ENCODE measurements around the gene FBP2.

FBP2 gene

DNA sequence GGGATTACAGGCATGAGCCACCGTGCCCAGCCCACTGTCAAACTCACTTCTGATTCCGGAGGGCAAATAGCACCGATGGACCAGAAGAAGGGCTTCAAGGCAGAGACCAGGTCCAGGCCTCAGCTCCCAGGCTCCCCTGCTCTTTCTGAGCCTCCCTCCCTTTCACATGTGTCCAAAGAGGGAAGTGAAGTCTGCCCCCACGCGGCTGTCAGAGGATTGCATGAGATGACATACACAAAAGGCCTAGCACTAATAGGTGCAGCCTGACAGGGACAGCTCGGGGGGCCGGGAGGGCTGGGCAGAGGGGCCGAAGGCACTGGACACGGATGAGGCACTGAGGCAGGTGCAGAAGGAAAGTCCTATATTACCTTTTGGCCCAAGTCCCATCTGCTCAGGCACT is 29.6 kb upstream of the FBP2 start:
- Histone ChIP-seq H3K9ac (no peak overlapping the region), H2AFZ (no peak overlapping the region), H3K27me3 (ENCODE audit: control insufficient read depth, insufficient read depth, low read length) (no peaks in the 10 kb centered on the region), H3K4me2 (ENCODE audit: low read length) (no peak overlapping the region), H3K9me3 (ENCODE audit: control insufficient read depth, low read length) (no peaks in the 10 kb centered on the region), H3K4me1 (peaks cover 8% of the 10 kb centered on the region), H3K27ac (peak overlapping the region; percentile 66), H3K36me3 (ENCODE audit: control insufficient read depth, insufficient read depth, low read length) (no peaks in the 10 kb centered on the region), H3K79me2 (no peaks in the 10 kb centered on the region), H3K4me3 (ENCODE audit: low read depth, low read length) (no peak overlapping the region)
- TF ChIP-seq, protein P1, sequence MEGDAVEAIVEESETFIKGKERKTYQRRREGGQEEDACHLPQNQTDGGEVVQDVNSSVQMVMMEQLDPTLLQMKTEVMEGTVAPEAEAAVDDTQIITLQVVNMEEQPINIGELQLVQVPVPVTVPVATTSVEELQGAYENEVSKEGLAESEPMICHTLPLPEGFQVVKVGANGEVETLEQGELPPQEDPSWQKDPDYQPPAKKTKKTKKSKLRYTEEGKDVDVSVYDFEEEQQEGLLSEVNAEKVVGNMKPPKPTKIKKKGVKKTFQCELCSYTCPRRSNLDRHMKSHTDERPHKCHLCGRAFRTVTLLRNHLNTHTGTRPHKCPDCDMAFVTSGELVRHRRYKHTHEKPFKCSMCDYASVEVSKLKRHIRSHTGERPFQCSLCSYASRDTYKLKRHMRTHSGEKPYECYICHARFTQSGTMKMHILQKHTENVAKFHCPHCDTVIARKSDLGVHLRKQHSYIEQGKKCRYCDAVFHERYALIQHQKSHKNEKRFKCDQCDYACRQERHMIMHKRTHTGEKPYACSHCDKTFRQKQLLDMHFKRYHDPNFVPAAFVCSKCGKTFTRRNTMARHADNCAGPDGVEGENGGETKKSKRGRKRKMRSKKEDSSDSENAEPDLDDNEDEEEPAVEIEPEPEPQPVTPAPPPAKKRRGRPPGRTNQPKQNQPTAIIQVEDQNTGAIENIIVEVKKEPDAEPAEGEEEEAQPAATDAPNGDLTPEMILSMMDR (IDR thresholded peaks at IDR 0.05): peak; percentile 39

DNA sequence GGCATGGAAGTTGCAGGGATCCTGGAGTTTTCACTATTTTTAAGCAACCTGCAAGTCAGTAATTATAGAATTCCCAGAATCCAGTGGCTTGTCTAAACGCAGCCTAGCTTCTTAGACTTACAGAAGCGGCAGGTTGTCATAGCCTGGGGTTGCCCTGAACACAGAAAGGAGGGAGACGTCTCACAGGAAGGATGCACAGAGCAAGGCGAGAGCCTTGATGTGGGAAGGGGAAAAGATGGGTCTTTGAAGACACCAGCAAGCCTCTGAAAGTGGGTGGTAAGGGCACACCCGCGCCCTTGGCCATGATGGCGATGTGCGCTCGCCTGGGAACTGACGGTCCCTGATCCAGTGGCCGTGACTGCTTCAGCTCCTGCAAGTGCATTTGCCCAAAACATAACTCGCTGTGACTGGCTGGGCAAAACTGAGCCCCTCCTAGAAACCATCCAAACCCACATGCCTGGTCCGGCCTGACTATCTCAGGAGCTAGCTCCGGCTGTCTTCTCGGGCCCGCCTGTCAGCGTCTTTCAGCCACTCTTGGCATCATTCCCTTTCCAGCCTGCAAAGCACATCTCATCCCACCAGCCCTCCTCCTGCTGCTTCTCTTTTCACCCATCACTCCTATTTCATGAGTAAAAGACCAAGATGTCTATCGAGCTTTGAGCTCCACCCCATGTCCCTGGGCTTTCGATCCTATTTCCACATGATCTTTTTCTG is 28.6 kb upstream of the FBP2 start:
- Histone ChIP-seq H2AFZ (no peak overlapping the region), H3K79me2 (no peaks in the 10 kb centered on the region), H3K27me3 (ENCODE audit: control insufficient read depth, insufficient read depth, low read length) (no peaks in the 10 kb centered on the region), H3K4me1 (peaks cover 8% of the 10 kb centered on the region), H3K36me3 (ENCODE audit: control insufficient read depth, insufficient read depth, low read length) (no peaks in the 10 kb centered on the region), H3K9ac (no peak overlapping the region), H3K9me3 (ENCODE audit: control insufficient read depth, low read length) (no peaks in the 10 kb centered on the region), H3K4me2 (ENCODE audit: low read length) (no peak overlapping the region), H3K4me3 (ENCODE audit: low read depth, low read length) (no peak overlapping the region), H3K27ac (peak overlapping the region; percentile 34)
- TF ChIP-seq, protein P1 (IDR thresholded peaks at IDR 0.05): no peak

DNA sequence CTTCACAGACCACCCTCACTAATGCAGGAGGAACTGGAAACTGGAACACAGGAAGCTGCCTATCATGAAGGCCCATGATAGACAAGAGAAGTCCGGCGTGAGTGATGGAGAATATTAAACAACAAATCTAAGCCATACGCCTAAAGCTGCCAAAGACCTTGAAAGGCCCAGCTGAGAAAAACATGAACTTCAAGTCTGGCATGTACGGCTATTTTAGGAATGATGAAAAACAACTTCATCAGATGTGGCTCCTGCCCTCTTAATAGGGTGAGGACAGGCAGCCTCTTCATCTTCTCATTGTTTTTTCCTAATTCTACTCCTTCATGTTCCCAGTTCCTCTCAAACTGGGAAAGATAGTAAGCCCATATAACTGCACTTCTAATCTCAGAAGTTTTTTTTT is 25.4 kb upstream of the FBP2 start:
- Histone ChIP-seq H3K27ac (no peak overlapping the region), H3K36me3 (ENCODE audit: control insufficient read depth, insufficient read depth, low read length) (no peaks in the 10 kb centered on the region), H3K9me3 (ENCODE audit: control insufficient read depth, low read length) (no peaks in the 10 kb centered on the region), H3K4me2 (ENCODE audit: low read length) (no peak overlapping the region), H3K9ac (no peak overlapping the region), H3K4me3 (ENCODE audit: low read depth, low read length) (no peak overlapping the region), H2AFZ (no peak overlapping the region), H3K4me1 (peaks cover 3% of the 10 kb centered on the region), H3K27me3 (ENCODE audit: control insufficient read depth, insufficient read depth, low read length) (no peaks in the 10 kb centered on the region), H3K79me2 (no peaks in the 10 kb centered on the region)
- TF ChIP-seq, protein P1 (IDR thresholded peaks at IDR 0.05): no peak

DNA sequence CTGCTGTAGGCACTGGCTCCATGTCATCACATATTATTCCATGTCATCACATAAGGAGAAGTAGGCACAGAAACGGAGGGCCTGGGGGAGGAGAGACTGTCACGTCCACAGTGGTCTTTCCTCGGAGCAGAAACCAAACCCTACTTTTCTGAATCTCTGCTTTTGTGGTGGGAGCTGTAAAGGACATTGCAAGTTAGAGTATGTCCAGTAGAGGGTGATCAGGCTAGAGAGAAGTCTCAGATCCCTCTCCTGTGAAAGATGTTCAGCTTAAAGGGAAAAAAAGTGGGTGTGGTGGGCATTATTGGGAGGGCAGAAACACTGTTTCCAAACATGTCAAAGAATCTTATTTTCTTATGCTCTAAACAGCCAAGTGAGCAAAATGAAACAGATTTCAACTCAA is 19.4 kb upstream of the FBP2 start:
- Histone ChIP-seq H3K4me1 (no peaks in the 10 kb centered on the region), H3K4me2 (ENCODE audit: low read length) (no peak overlapping the region), H3K79me2 (no peaks in the 10 kb centered on the region), H3K27me3 (ENCODE audit: control insufficient read depth, insufficient read depth, low read length) (no peaks in the 10 kb centered on the region), H2AFZ (no peak overlapping the region), H3K4me3 (ENCODE audit: low read depth, low read length) (no peak overlapping the region), H3K9me3 (ENCODE audit: control insufficient read depth, low read length) (no peaks in the 10 kb centered on the region), H3K9ac (no peak overlapping the region), H3K36me3 (ENCODE audit: control insufficient read depth, insufficient read depth, low read length) (no peaks in the 10 kb centered on the region), H3K27ac (no peak overlapping the region)
- TF ChIP-seq, protein P1 (IDR thresholded peaks at IDR 0.05): no peak

DNA sequence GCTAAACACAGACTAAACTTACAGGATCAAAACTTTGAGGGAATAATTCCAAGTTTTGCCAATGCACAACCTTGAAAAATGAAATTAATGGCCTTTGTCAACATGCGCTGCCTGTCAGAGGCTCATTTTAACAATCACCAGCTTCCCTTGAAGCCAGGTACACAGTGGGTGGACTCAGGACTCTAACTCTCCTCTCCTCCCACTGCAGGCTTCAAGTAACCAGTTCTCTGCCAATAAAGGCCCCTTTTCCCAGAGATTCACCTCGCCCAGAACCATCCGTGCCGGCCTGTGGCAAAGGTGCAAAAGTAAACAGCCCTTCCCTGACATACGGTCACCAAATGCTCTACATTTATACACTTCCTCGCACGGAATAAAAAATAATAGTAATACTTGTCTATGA is 18.4 kb upstream of the FBP2 start:
- H3K4me1 ChIP-seq: no peaks in the 10 kb centered on the region
- H3K4me2 ChIP-seq (ENCODE audit: low read length): no peak overlapping the region
- H3K9ac ChIP-seq: no peak overlapping the region
- no peak overlapping the region for H2AFZ ChIP-seq
- no peaks in the 10 kb centered on the region for H3K27me3 ChIP-seq (ENCODE audit: control insufficient read depth, insufficient read depth, low read length)
- no peak overlapping the region for H3K27ac ChIP-seq
- H3K9me3 ChIP-seq (ENCODE audit: control insufficient read depth, low read length): no peaks in the 10 kb centered on the region
- H3K79me2 ChIP-seq: no peaks in the 10 kb centered on the region
- no peak overlapping the region for H3K4me3 ChIP-seq (ENCODE audit: low read depth, low read length)
- no peaks in the 10 kb centered on the region for H3K36me3 ChIP-seq (ENCODE audit: control insufficient read depth, insufficient read depth, low read length)
- TF ChIP-seq, protein P1 (IDR thresholded peaks at IDR 0.05): no peak

Measured in parathyroid adenoma (tissue), 2 donors.